ENCODE results near the gene PNPO. TPM values are rescaled to one million over a fixed set of nuclear protein-coding genes. Genes with fewer than 3 reads are reported as not detected.

Gene PNPO
- total and polyA plus RNA-seq, 2 of the 13 experiments (the other 11 are each of a cell fraction or from before 2014, with no cell fraction given): 47.9 to 63.3 TPM

DNA sequence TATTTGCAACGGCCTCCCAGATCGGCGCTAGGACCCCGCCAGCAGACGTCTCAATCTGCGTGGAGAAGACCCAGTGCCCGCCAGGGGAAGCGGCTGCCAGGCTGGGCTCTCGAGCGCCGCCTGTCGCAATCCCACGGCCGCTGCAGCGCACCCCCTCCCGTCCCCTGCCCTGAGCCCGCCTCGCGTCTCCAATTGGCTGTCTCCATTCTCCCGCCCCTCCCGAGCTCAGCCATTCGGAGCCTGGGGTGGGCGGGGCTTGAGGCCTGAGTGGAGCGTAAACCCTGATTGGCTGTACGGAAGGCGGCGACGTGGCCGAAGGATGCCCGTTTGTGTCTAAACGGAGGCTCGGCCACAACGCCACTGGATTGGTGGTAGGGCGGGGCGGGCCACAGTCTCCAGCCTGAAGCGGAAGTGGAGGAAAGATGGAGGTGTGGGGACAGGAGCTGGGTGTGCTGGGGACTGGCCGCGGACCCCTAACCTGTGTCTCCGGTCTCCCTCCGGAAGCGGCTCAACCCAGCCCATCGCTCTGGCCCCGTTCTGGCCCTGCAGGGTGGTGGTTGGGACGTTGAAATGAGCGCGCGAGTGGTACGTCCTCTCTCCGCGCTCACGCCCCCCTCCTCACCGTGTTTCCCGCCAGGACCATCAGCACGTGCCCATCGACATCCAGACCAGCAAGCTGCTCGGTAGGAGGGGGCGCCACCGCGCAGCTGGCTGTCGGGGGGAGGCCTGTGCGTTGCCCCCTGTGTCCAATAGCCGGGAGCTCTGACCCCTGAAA, 29.5 kb downstream of the PNPO start, which contains the start of gene CDK5RAP3 (continued):
- TF ChIP-seq, protein P1, sequence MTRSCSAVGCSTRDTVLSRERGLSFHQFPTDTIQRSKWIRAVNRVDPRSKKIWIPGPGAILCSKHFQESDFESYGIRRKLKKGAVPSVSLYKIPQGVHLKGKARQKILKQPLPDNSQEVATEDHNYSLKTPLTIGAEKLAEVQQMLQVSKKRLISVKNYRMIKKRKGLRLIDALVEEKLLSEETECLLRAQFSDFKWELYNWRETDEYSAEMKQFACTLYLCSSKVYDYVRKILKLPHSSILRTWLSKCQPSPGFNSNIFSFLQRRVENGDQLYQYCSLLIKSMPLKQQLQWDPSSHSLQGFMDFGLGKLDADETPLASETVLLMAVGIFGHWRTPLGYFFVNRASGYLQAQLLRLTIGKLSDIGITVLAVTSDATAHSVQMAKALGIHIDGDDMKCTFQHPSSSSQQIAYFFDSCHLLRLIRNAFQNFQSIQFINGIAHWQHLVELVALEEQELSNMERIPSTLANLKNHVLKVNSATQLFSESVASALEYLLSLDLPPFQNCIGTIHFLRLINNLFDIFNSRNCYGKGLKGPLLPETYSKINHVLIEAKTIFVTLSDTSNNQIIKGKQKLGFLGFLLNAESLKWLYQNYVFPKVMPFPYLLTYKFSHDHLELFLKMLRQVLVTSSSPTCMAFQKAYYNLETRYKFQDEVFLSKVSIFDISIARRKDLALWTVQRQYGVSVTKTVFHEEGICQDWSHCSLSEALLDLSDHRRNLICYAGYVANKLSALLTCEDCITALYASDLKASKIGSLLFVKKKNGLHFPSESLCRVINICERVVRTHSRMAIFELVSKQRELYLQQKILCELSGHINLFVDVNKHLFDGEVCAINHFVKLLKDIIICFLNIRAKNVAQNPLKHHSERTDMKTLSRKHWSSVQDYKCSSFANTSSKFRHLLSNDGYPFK (CRISPR knock-in tag; IDR thresholded peaks at IDR 0.05; ENCODE audit: borderline replicate concordance): peak; percentile 86; the same call in 1 of the 2 replicates
- TF ChIP-seq, protein P2, sequence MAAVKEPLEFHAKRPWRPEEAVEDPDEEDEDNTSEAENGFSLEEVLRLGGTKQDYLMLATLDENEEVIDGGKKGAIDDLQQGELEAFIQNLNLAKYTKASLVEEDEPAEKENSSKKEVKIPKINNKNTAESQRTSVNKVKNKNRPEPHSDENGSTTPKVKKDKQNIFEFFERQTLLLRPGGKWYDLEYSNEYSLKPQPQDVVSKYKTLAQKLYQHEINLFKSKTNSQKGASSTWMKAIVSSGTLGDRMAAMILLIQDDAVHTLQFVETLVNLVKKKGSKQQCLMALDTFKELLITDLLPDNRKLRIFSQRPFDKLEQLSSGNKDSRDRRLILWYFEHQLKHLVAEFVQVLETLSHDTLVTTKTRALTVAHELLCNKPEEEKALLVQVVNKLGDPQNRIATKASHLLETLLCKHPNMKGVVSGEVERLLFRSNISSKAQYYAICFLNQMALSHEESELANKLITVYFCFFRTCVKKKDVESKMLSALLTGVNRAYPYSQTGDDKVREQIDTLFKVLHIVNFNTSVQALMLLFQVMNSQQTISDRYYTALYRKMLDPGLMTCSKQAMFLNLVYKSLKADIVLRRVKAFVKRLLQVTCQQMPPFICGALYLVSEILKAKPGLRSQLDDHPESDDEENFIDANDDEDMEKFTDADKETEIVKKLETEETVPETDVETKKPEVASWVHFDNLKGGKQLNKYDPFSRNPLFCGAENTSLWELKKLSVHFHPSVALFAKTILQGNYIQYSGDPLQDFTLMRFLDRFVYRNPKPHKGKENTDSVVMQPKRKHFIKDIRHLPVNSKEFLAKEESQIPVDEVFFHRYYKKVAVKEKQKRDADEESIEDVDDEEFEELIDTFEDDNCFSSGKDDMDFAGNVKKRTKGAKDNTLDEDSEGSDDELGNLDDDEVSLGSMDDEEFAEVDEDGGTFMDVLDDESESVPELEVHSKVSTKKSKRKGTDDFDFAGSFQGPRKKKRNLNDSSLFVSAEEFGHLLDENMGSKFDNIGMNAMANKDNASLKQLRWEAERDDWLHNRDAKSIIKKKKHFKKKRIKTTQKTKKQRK (IDR thresholded peaks at IDR 0.05; ENCODE audit: low read length): peak; percentile 39; the same call in 1 of the 2 replicates
- TF ChIP-seq, protein P3, sequence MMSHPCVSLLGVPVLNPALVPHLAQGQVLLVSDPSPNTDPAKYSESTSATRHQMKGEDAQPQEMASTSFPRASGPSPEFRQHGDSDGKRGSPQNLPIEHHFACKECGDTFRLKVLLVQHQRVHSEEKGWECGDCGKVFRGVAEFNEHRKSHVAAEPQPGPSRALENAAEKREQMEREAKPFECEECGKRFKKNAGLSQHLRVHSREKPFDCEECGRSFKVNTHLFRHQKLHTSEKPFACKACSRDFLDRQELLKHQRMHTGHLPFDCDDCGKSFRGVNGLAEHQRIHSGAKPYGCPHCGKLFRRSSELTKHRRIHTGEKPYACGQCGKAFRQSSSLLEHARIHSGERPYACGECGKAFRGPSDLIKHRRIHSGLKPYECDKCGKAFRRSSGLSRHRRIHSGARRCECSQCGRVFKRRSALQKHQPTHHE (CRISPR knock-in tag; IDR thresholded peaks at IDR 0.05; ENCODE audit: borderline replicate concordance): peak; percentile 66
- TF ChIP-seq, protein P4, sequence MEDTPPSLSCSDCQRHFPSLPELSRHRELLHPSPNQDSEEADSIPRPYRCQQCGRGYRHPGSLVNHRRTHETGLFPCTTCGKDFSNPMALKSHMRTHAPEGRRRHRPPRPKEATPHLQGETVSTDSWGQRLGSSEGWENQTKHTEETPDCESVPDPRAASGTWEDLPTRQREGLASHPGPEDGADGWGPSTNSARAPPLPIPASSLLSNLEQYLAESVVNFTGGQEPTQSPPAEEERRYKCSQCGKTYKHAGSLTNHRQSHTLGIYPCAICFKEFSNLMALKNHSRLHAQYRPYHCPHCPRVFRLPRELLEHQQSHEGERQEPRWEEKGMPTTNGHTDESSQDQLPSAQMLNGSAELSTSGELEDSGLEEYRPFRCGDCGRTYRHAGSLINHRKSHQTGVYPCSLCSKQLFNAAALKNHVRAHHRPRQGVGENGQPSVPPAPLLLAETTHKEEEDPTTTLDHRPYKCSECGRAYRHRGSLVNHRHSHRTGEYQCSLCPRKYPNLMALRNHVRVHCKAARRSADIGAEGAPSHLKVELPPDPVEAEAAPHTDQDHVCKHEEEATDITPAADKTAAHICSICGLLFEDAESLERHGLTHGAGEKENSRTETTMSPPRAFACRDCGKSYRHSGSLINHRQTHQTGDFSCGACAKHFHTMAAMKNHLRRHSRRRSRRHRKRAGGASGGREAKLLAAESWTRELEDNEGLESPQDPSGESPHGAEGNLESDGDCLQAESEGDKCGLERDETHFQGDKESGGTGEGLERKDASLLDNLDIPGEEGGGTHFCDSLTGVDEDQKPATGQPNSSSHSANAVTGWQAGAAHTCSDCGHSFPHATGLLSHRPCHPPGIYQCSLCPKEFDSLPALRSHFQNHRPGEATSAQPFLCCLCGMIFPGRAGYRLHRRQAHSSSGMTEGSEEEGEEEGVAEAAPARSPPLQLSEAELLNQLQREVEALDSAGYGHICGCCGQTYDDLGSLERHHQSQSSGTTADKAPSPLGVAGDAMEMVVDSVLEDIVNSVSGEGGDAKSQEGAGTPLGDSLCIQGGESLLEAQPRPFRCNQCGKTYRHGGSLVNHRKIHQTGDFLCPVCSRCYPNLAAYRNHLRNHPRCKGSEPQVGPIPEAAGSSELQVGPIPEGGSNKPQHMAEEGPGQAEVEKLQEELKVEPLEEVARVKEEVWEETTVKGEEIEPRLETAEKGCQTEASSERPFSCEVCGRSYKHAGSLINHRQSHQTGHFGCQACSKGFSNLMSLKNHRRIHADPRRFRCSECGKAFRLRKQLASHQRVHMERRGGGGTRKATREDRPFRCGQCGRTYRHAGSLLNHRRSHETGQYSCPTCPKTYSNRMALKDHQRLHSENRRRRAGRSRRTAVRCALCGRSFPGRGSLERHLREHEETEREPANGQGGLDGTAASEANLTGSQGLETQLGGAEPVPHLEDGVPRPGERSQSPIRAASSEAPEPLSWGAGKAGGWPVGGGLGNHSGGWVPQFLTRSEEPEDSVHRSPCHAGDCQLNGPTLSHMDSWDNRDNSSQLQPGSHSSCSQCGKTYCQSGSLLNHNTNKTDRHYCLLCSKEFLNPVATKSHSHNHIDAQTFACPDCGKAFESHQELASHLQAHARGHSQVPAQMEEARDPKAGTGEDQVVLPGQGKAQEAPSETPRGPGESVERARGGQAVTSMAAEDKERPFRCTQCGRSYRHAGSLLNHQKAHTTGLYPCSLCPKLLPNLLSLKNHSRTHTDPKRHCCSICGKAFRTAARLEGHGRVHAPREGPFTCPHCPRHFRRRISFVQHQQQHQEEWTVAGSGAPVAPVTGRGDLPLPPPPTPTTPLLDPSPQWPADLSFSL (CRISPR knock-in tag; IDR thresholded peaks at IDR 0.05): 0 out of 2 replicates have a peak, but pooled peaks have one; percentile 42
- TF ChIP-seq ZSCAN30 (CRISPR knock-in tag; IDR thresholded peaks at IDR 0.05) (peak; percentile 48; the same call in 1 of the 2 replicates), ZNF720 (CRISPR knock-in tag; IDR thresholded peaks at IDR 0.05) (peak; percentile 53; the same call in 1 of the 2 replicates), NCOR1 (IDR thresholded peaks at IDR 0.05; ENCODE audit: borderline replicate concordance, low read length) (no peak), ZNF556 (CRISPR knock-in tag; IDR thresholded peaks at IDR 0.05; ENCODE audit: borderline replicate concordance) (peak; percentile 94; the same call in 1 of the 2 replicates), KDM3A (CRISPR knock-in tag; IDR thresholded peaks at IDR 0.05; ENCODE audit: low read depth) (peak; percentile 97)
- TF ChIP-seq, protein P5, sequence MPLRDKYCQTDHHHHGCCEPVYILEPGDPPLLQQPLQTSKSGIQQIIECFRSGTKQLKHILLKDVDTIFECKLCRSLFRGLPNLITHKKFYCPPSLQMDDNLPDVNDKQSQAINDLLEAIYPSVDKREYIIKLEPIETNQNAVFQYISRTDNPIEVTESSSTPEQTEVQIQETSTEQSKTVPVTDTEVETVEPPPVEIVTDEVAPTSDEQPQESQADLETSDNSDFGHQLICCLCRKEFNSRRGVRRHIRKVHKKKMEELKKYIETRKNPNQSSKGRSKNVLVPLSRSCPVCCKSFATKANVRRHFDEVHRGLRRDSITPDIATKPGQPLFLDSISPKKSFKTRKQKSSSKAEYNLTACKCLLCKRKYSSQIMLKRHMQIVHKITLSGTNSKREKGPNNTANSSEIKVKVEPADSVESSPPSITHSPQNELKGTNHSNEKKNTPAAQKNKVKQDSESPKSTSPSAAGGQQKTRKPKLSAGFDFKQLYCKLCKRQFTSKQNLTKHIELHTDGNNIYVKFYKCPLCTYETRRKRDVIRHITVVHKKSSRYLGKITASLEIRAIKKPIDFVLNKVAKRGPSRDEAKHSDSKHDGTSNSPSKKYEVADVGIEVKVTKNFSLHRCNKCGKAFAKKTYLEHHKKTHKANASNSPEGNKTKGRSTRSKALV (CRISPR knock-in tag; IDR thresholded peaks at IDR 0.05): peak; percentile 86; the same call in 1 of the 2 replicates
